ENCODE results near the gene MAMDC2.
"Not testable (repeated sequence)": the region's sequence is repeated elsewhere in the genome, so short reads cannot be mapped to it uniquely, and the experiment has no call there.

MAMDC2 gene

GRCh38 chr9:70234208-70234607 lies 190.6 kb downstream of the MAMDC2 start:
- H3K36me3 ChIP-seq (ENCODE audit: control insufficient read depth, insufficient read depth, low read length); H3K9me3 ChIP-seq (ENCODE audit: control insufficient read depth, insufficient read depth, low read depth, low read length); H3K27me3 ChIP-seq (ENCODE audit: control insufficient read depth, insufficient read depth, low read length); H3K27ac ChIP-seq (ENCODE audit: low read depth, low read length); H3K4me3 ChIP-seq (ENCODE audit: low read depth, low read length); H3K4me1 ChIP-seq (ENCODE audit: control insufficient read depth, insufficient read depth, low read length); H3K9ac ChIP-seq (ENCODE audit: low read length): not testable (repeated sequence)

DNA sequence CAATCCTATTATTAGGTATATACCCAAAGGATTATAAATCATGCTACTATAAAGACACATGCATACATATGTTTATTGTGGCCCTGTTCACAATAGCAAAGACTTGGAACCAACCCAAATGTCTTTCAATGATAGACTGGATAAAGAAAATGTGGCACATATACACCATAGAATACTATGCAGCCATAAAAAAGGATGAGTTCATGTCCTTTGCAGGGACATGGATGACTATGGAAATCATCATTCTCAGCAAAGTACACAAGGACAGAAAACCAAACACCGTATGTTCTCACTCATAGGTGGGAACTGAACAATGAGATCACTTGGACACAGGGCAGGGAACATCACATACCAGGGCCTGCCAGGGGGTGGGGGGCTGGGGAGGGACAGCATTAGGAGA lies 202.3 kb downstream of the MAMDC2 start:
- H3K36me3 ChIP-seq (ENCODE audit: control insufficient read depth, insufficient read depth, low read length); H3K9ac ChIP-seq (ENCODE audit: low read length); H3K4me1 ChIP-seq (ENCODE audit: control insufficient read depth, insufficient read depth, low read length); H3K4me3 ChIP-seq (ENCODE audit: low read depth, low read length); H3K27me3 ChIP-seq (ENCODE audit: control insufficient read depth, insufficient read depth, low read length); H3K27ac ChIP-seq (ENCODE audit: low read depth, low read length); H3K9me3 ChIP-seq (ENCODE audit: control insufficient read depth, insufficient read depth, low read depth, low read length): not testable (repeated sequence)

DNA sequence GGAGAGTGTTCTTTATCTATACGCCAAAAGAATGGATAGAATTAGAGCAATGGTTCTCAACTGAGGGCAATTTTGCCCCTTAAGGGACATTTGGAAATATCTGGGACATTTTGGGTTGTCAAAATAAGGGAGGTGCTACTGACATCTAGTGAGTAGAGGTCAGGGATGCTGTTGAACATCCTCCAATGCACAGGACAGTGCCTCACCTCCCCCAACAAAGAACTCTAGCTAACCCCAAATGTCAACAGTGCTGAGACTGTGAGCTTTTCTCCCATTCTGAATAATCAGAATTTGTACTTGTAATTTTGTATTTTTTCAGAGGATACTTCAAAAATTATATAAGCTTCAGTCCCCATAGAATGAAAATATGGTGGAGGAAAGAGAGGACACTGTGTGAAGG lies 206.6 kb downstream of the MAMDC2 start:
- Histone ChIP-seq H3K27me3 (ENCODE audit: control insufficient read depth, insufficient read depth, low read length) (no peaks in the 10 kb centered on the region), H3K36me3 (ENCODE audit: control insufficient read depth, insufficient read depth, low read length) (no peaks in the 10 kb centered on the region), H3K4me3 (ENCODE audit: low read depth, low read length) (no peak overlapping the region), H3K27ac (ENCODE audit: low read depth, low read length) (no peak overlapping the region), H3K4me1 (ENCODE audit: control insufficient read depth, insufficient read depth, low read length) (no peaks in the 10 kb centered on the region), H3K9ac (ENCODE audit: low read length) (no peak overlapping the region), H3K9me3 (ENCODE audit: control insufficient read depth, insufficient read depth, low read depth, low read length) (no peaks in the 10 kb centered on the region)

- Histone ChIP-seq H3K4me1 (ENCODE audit: control insufficient read depth, insufficient read depth, low read length) (peaks cover 15% of the 10 kb centered on the region), H3K36me3 (ENCODE audit: control insufficient read depth, insufficient read depth, low read length) (no peaks in the 10 kb centered on the region), H3K27me3 (ENCODE audit: control insufficient read depth, insufficient read depth, low read length) (no peaks in the 10 kb centered on the region), H3K27ac (ENCODE audit: low read depth, low read length) (no peak overlapping the region), H3K9me3 (ENCODE audit: control insufficient read depth, insufficient read depth, low read depth, low read length) (no peaks in the 10 kb centered on the region), H3K4me3 (ENCODE audit: low read depth, low read length) (no peak overlapping the region), H3K9ac (ENCODE audit: low read length) (no peak overlapping the region)
Observed at GRCh38 chr9:70255486-70255885, 211.8 kb downstream of the MAMDC2 start.

GRCh38 chr9:70256123-70256551 lies 212.5 kb downstream of the MAMDC2 start:
- H3K36me3 ChIP-seq (ENCODE audit: control insufficient read depth, insufficient read depth, low read length): peaks cover 3% of the 10 kb centered on the region
- H3K9me3 ChIP-seq (ENCODE audit: control insufficient read depth, insufficient read depth, low read depth, low read length): no peaks in the 10 kb centered on the region
- H3K9ac ChIP-seq (ENCODE audit: low read length): no peak overlapping the region
- H3K4me1 ChIP-seq (ENCODE audit: control insufficient read depth, insufficient read depth, low read length): peaks cover 15% of the 10 kb centered on the region
- H3K27ac ChIP-seq (ENCODE audit: low read depth, low read length): no peak overlapping the region
- H3K4me3 ChIP-seq (ENCODE audit: low read depth, low read length): no peak overlapping the region
- no peaks in the 10 kb centered on the region for H3K27me3 ChIP-seq (ENCODE audit: control insufficient read depth, insufficient read depth, low read length)

GRCh38 chr9:70257502-70257901 lies 213.9 kb downstream of the MAMDC2 start:
- peaks cover 13% of the 10 kb centered on the region for H3K36me3 ChIP-seq (ENCODE audit: control insufficient read depth, insufficient read depth, low read length)
- H3K4me3 ChIP-seq (ENCODE audit: low read depth, low read length): peak overlapping the region; percentile 78; the same call in 1 of the 2 replicates
- no peak overlapping the region for H3K27ac ChIP-seq (ENCODE audit: low read depth, low read length)
- no peak overlapping the region for H3K9ac ChIP-seq (ENCODE audit: low read length)
- H3K27me3 ChIP-seq (ENCODE audit: control insufficient read depth, insufficient read depth, low read length): no peaks in the 10 kb centered on the region
- H3K4me1 ChIP-seq (ENCODE audit: control insufficient read depth, insufficient read depth, low read length): peaks cover 15% of the 10 kb centered on the region
- H3K9me3 ChIP-seq (ENCODE audit: control insufficient read depth, insufficient read depth, low read depth, low read length): no peaks in the 10 kb centered on the region

GRCh38 chr9:70257991-70258691 lies 214.5 kb downstream of the MAMDC2 start:
- peak overlapping the region; percentile 53; the same call in 1 of the 2 replicates for H3K27ac ChIP-seq (ENCODE audit: low read depth, low read length)
- no peaks in the 10 kb centered on the region for H3K27me3 ChIP-seq (ENCODE audit: control insufficient read depth, insufficient read depth, low read length)
- peak overlapping the region; percentile 97 for H3K9ac ChIP-seq (ENCODE audit: low read length)
- peak overlapping the region; percentile 78 for H3K4me3 ChIP-seq (ENCODE audit: low read depth, low read length)
- no peaks in the 10 kb centered on the region for H3K9me3 ChIP-seq (ENCODE audit: control insufficient read depth, insufficient read depth, low read depth, low read length)
- peaks cover 13% of the 10 kb centered on the region for H3K36me3 ChIP-seq (ENCODE audit: control insufficient read depth, insufficient read depth, low read length)
- peaks cover 15% of the 10 kb centered on the region for H3K4me1 ChIP-seq (ENCODE audit: control insufficient read depth, insufficient read depth, low read length)

DNA sequence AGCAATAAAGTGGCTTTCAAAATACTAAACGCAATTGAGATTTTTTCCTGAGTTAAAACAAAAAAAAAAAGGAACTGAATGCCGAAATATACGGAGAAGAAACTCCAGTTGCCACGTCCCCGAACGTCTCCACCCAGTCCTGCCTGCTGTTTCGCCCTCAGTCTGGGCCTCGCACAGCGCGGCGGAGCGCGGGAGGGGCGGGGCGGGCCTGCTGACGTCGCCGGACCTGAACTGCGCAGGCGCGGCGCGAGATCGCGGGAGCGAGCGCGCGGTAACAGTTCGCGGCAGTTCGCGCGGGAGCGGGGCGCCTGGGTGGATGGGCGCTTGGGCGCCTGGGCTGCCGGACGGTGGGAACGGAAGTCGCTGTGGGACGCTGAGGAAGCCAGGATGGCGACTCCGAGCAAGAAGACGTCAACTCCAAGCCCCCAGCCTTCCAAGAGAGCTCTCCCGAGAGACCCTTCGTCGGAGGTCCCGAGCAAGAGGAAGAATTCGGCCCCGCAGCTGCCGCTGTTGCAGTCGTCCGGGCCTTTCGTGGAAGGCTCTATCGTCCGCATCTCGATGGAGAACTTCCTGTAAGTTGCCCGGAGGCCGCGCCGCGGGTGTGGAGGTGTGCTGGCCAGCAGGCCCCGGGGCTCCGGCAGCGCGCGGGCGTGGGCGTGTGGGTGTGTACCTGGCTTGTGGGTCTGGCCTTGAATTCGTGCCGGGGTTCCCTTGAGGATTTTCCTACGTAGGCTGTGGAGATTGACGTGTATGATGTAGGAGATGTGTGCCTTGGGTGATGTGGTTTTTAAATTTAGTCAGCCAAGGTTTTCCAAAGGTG lies 215.3 kb downstream of the MAMDC2 start, which contains the start of gene SMC5:
Gene SMC5, plus strand, starts transcription at position 287 of the 820 bp plus-strand sequence. Its CDS starts 101 bp downstream, at position 388.
- H3K9ac ChIP-seq (ENCODE audit: low read length): peak within 1 kb of the TSS; percentile 97
- no peaks in the 10 kb centered on the region for H3K27me3 ChIP-seq (ENCODE audit: control insufficient read depth, insufficient read depth, low read length)
- peaks cover 15% of the 10 kb centered on the region for H3K4me1 ChIP-seq (ENCODE audit: control insufficient read depth, insufficient read depth, low read length)
- no peaks in the 10 kb centered on the region for H3K9me3 ChIP-seq (ENCODE audit: control insufficient read depth, insufficient read depth, low read depth, low read length)
- H3K27ac ChIP-seq (ENCODE audit: low read depth, low read length): peak within 1 kb of the TSS; percentile 79; the same call in 1 of the 2 replicates
- H3K4me3 ChIP-seq (ENCODE audit: low read depth, low read length): peak within 1 kb of the TSS; percentile 78
- H3K36me3 ChIP-seq (ENCODE audit: control insufficient read depth, insufficient read depth, low read length): peaks cover 13% of the 10 kb centered on the region

GRCh38 chr9:70259512-70259802 lies 215.8 kb downstream of the MAMDC2 start:
- peaks cover 18% of the 10 kb centered on the region for H3K36me3 ChIP-seq (ENCODE audit: control insufficient read depth, insufficient read depth, low read length)
- peaks cover 15% of the 10 kb centered on the region for H3K4me1 ChIP-seq (ENCODE audit: control insufficient read depth, insufficient read depth, low read length)
- H3K27ac ChIP-seq (ENCODE audit: low read depth, low read length): peak overlapping the region; percentile 79; the same call in 1 of the 2 replicates

DNA sequence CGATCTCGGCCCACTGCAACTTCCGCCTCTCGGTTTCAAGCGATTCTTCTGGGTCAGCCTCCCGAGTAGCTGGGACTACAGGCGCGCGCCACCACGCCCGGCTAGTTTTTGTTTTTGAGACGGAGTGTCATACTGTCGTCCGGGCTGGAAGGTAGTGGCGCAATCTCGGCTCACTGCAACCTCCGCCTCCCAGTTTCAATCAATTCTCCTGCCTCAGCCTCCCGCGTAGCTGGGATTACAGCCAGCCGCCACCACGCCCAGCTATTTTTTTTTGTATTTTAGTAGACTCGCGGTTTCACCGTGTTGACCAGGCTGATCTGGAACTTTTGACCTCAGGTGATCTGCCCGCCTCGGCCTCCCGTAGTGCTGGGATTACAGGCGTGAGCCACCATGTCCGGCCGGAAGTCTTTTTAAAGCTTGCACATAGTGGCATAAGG lies 216.4 kb downstream of the MAMDC2 start:
- Histone ChIP-seq H3K4me3 (ENCODE audit: low read depth, low read length) (peak overlapping the region; percentile 78), H3K27ac (ENCODE audit: low read depth, low read length) (no peak overlapping the region), H3K9me3 (ENCODE audit: control insufficient read depth, insufficient read depth, low read depth, low read length) (no peaks in the 10 kb centered on the region), H3K4me1 (ENCODE audit: control insufficient read depth, insufficient read depth, low read length) (peaks cover 15% of the 10 kb centered on the region), H3K27me3 (ENCODE audit: control insufficient read depth, insufficient read depth, low read length) (no peaks in the 10 kb centered on the region), H3K9ac (ENCODE audit: low read length) (peak overlapping the region; percentile 97), H3K36me3 (ENCODE audit: control insufficient read depth, insufficient read depth, low read length) (peaks cover 24% of the 10 kb centered on the region)

More at GRCh38 chr9:70259512-70259802, 215.8 kb downstream of the MAMDC2 start:
- Histone ChIP-seq H3K9ac (ENCODE audit: low read length) (peak overlapping the region; percentile 97), H3K27me3 (ENCODE audit: control insufficient read depth, insufficient read depth, low read length) (no peaks in the 10 kb centered on the region), H3K9me3 (ENCODE audit: control insufficient read depth, insufficient read depth, low read depth, low read length) (no peaks in the 10 kb centered on the region), H3K4me3 (ENCODE audit: low read depth, low read length) (peak overlapping the region; percentile 78)

DNA sequence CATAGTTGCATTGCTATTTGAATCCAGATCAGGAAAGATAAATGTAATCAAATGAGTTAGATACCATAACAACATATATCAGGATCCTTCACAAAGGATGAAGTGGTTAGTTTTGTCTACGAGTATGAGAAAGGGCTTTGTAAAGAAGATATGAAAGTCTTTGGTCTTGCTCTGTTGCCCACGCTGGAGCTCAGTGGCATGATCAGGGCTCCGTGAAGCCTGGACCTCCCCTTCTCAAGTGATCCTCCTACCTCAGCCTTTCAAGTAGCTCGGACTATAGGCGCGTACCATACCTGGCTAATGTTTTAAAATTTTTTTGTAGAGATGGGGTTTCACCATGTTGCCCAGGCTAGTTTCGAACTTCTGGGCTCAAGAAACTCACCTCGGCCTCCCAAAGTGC lies 217.0 kb downstream of the MAMDC2 start:
- H3K4me1 ChIP-seq (ENCODE audit: control insufficient read depth, insufficient read depth, low read length): peaks cover 15% of the 10 kb centered on the region
- no peaks in the 10 kb centered on the region for H3K27me3 ChIP-seq (ENCODE audit: control insufficient read depth, insufficient read depth, low read length)
- no peaks in the 10 kb centered on the region for H3K9me3 ChIP-seq (ENCODE audit: control insufficient read depth, insufficient read depth, low read depth, low read length)
- H3K9ac ChIP-seq (ENCODE audit: low read length): no peak overlapping the region
- H3K27ac ChIP-seq (ENCODE audit: low read depth, low read length): no peak overlapping the region
- H3K4me3 ChIP-seq (ENCODE audit: low read depth, low read length): peak overlapping the region; percentile 78
- peaks cover 30% of the 10 kb centered on the region for H3K36me3 ChIP-seq (ENCODE audit: control insufficient read depth, insufficient read depth, low read length)
